ENCODE measurements around the gene MAGEB1. TPM values are rescaled to one million over a fixed set of nuclear protein-coding genes. Genes with fewer than 3 reads are reported as not detected.

The MAGEB1 gene
- total and polyA plus RNA-seq, 4 donors, result not detected

DNA sequence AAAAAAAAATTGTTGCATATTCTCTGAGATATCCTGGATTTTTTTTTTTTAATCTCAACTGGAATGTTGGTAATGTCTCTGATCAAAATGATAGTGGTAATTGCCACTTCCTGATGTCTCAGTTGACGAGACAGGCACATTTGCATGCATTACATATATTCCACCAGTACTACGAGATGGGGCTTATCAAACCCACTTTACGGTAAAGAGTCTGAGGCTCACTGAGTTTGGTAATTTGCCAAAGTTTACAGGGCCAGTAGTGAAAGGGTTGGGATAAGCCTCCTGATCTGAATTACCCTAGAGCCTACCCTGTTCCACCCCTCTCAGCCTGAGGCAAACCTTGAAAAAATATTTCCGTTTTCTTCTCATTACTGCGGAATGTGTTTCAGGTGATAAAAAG lies 26.3 kb upstream of the MAGEB1 start:
- no peaks in the 10 kb centered on the region for H3K4me1 ChIP-seq (ENCODE audit: control insufficient read depth in 4 of 4, insufficient read depth in 4 of 4, low read length in 3 of 4)
- no peak overlapping the region for H3K9ac ChIP-seq (ENCODE audit: low read depth in 1 of 2, low read length in 2 of 2)
- DNase-seq (ENCODE audit: low spot score), result no peak
- 71% methylated on average over 5 of the region's 5 CpGs for WGBS
- no peaks in the 10 kb centered on the region for H3K27me3 ChIP-seq (ENCODE audit: control insufficient read depth in 4 of 4, insufficient read depth in 4 of 4, low read length in 3 of 4)
- TF ChIP-seq HNF4G (IDR thresholded peaks at IDR 0.05), result no peak
- no peak for TF ChIP-seq RAD21 (IDR thresholded peaks at IDR 0.05)
- no peak for TF ChIP-seq JUND (IDR thresholded peaks at IDR 0.05)
- TF ChIP-seq ZBTB33 (IDR thresholded peaks at IDR 0.05), result no peak
- no peak for TF ChIP-seq NR2F2 (IDR thresholded peaks at IDR 0.05)
- no peak for TF ChIP-seq EGR1 (IDR thresholded peaks at IDR 0.05; ENCODE audit: low read depth in 2 of 2)
- no peak for TF ChIP-seq MAX (IDR thresholded peaks at IDR 0.05)
- TF ChIP-seq RXRA (IDR thresholded peaks at IDR 0.05), result no peak
- TF ChIP-seq, protein P1, sequence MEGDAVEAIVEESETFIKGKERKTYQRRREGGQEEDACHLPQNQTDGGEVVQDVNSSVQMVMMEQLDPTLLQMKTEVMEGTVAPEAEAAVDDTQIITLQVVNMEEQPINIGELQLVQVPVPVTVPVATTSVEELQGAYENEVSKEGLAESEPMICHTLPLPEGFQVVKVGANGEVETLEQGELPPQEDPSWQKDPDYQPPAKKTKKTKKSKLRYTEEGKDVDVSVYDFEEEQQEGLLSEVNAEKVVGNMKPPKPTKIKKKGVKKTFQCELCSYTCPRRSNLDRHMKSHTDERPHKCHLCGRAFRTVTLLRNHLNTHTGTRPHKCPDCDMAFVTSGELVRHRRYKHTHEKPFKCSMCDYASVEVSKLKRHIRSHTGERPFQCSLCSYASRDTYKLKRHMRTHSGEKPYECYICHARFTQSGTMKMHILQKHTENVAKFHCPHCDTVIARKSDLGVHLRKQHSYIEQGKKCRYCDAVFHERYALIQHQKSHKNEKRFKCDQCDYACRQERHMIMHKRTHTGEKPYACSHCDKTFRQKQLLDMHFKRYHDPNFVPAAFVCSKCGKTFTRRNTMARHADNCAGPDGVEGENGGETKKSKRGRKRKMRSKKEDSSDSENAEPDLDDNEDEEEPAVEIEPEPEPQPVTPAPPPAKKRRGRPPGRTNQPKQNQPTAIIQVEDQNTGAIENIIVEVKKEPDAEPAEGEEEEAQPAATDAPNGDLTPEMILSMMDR (IDR thresholded peaks at IDR 0.05; ENCODE audit: low read depth, low read length, missing input control), result no peak
- TF ChIP-seq FOXA1 (IDR thresholded peaks at IDR 0.05), result no peak
- TF ChIP-seq GABPA (IDR thresholded peaks at IDR 0.05 in 1 of 2, conservative IDR thresholded peaks at IDR 0.05 in 1 of 2), result no peak
- TF ChIP-seq, protein P2, sequence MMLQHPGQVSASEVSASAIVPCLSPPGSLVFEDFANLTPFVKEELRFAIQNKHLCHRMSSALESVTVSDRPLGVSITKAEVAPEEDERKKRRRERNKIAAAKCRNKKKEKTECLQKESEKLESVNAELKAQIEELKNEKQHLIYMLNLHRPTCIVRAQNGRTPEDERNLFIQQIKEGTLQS (IDR thresholded peaks at IDR 0.05), result no peak
- no peak for TF ChIP-seq TAF1 (conservative IDR thresholded peaks at IDR 0.05)
- TF ChIP-seq, protein P3, sequence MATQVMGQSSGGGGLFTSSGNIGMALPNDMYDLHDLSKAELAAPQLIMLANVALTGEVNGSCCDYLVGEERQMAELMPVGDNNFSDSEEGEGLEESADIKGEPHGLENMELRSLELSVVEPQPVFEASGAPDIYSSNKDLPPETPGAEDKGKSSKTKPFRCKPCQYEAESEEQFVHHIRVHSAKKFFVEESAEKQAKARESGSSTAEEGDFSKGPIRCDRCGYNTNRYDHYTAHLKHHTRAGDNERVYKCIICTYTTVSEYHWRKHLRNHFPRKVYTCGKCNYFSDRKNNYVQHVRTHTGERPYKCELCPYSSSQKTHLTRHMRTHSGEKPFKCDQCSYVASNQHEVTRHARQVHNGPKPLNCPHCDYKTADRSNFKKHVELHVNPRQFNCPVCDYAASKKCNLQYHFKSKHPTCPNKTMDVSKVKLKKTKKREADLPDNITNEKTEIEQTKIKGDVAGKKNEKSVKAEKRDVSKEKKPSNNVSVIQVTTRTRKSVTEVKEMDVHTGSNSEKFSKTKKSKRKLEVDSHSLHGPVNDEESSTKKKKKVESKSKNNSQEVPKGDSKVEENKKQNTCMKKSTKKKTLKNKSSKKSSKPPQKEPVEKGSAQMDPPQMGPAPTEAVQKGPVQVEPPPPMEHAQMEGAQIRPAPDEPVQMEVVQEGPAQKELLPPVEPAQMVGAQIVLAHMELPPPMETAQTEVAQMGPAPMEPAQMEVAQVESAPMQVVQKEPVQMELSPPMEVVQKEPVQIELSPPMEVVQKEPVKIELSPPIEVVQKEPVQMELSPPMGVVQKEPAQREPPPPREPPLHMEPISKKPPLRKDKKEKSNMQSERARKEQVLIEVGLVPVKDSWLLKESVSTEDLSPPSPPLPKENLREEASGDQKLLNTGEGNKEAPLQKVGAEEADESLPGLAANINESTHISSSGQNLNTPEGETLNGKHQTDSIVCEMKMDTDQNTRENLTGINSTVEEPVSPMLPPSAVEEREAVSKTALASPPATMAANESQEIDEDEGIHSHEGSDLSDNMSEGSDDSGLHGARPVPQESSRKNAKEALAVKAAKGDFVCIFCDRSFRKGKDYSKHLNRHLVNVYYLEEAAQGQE (IDR thresholded peaks at IDR 0.05), result no peak
- no peak for TF ChIP-seq SP1 (IDR thresholded peaks at IDR 0.05)
- TF ChIP-seq YY1 (IDR thresholded peaks at IDR 0.05), result no peak
- no peak for TF ChIP-seq FOXA2 (IDR thresholded peaks at IDR 0.05)
- no peaks in the 10 kb centered on the region for H3K9me3 ChIP-seq (ENCODE audit: control insufficient read depth in 4 of 4, low read length in 3 of 4)
- H3K27ac ChIP-seq (ENCODE audit: low read depth in 1 of 2, low read length in 2 of 2), result no peak overlapping the region
- H3K4me3 ChIP-seq (ENCODE audit: low read depth in 1 of 3, low read length in 3 of 3), result no peak overlapping the region
- no peaks in the 10 kb centered on the region for H3K36me3 ChIP-seq (ENCODE audit: control insufficient read depth in 4 of 4, insufficient read depth in 3 of 4, low read depth in 1 of 4, low read length in 3 of 4)

GRCh38 chrX:30224536-30224935 lies 22.4 kb upstream of the MAGEB1 start:
- no peaks in the 10 kb centered on the region for H3K9me3 ChIP-seq (ENCODE audit: control insufficient read depth in 4 of 4, low read length in 3 of 4)
- H3K27ac ChIP-seq (ENCODE audit: low read depth in 1 of 2, low read length in 2 of 2), result no peak overlapping the region
- no peaks in the 10 kb centered on the region for H3K4me1 ChIP-seq (ENCODE audit: control insufficient read depth in 4 of 4, insufficient read depth in 4 of 4, low read length in 3 of 4)
- no peak overlapping the region for H3K4me3 ChIP-seq (ENCODE audit: low read depth in 1 of 3, low read length in 3 of 3)
- no peak for DNase-seq (ENCODE audit: low spot score)
- 56% methylated on average over 2 of the region's 2 CpGs for WGBS
- no peak overlapping the region for H3K9ac ChIP-seq (ENCODE audit: low read depth in 1 of 2, low read length in 2 of 2)
- no peaks in the 10 kb centered on the region for H3K36me3 ChIP-seq (ENCODE audit: control insufficient read depth in 4 of 4, insufficient read depth in 3 of 4, low read depth in 1 of 4, low read length in 3 of 4)
- H3K27me3 ChIP-seq (ENCODE audit: control insufficient read depth in 4 of 4, insufficient read depth in 4 of 4, low read length in 3 of 4), result no peaks in the 10 kb centered on the region
- TF ChIP-seq HNF4A (conservative IDR thresholded peaks at IDR 0.05) (no peak), FOXA1 (IDR thresholded peaks at IDR 0.05) (no peak), JUND (IDR thresholded peaks at IDR 0.05) (no peak), TAF1 (conservative IDR thresholded peaks at IDR 0.05) (no peak), ZBTB33 (IDR thresholded peaks at IDR 0.05) (no peak), NR2F2 (IDR thresholded peaks at IDR 0.05) (no peak), SP1 (IDR thresholded peaks at IDR 0.05) (no peak), EGR1 (IDR thresholded peaks at IDR 0.05; ENCODE audit: low read depth in 2 of 2) (no peak), RAD21 (IDR thresholded peaks at IDR 0.05) (no peak), YY1 (IDR thresholded peaks at IDR 0.05) (no peak), MAX (IDR thresholded peaks at IDR 0.05) (no peak), RXRA (IDR thresholded peaks at IDR 0.05) (no peak), HNF4G (IDR thresholded peaks at IDR 0.05) (no peak), GABPA (IDR thresholded peaks at IDR 0.05 in 1 of 2, conservative IDR thresholded peaks at IDR 0.05 in 1 of 2) (no peak)
- TF ChIP-seq, protein P2 (IDR thresholded peaks at IDR 0.05), result no peak

Measured in liver (tissue), 9 donors.